Measurements from ENCODE around the gene LEFTY2.
"Not testable (repeated sequence)": the region's sequence is repeated elsewhere in the genome, so short reads cannot be mapped to it uniquely, and the experiment has no call there.

Gene LEFTY2

GRCh38 chr1:225953315-225953714, 12.3 kb upstream of the LEFTY2 start:
- DNase-seq (ENCODE audit: low spot score), result no peak

- no peak for DNase-seq (ENCODE audit: low spot score)
Measured at GRCh38 chr1:225950905-225951497, 10.0 kb upstream of the LEFTY2 start.

GRCh38 chr1:225949041-225949440, 8.0 kb upstream of the LEFTY2 start:
- no peak for DNase-seq (ENCODE audit: low spot score)

GRCh38 chr1:225946803-225947202, 5.8 kb upstream of the LEFTY2 start:
- no peak for DNase-seq (ENCODE audit: low spot score)

- no peak for DNase-seq (ENCODE audit: low spot score)
Measured at GRCh38 chr1:225946082-225946620, 5.1 kb upstream of the LEFTY2 start.

- no peak for DNase-seq (ENCODE audit: low spot score)
Measured at GRCh38 chr1:225945564-225945963, 4.5 kb upstream of the LEFTY2 start.

- DNase-seq (ENCODE audit: low spot score), result no peak
Measured at GRCh38 chr1:225944951-225945350, 3.9 kb upstream of the LEFTY2 start.

- no peak for DNase-seq (ENCODE audit: low spot score)
Measured at GRCh38 chr1:225944387-225944786, 3.4 kb upstream of the LEFTY2 start.

GRCh38 chr1:225943582-225943981, 2.6 kb upstream of the LEFTY2 start:
- no peak for DNase-seq (ENCODE audit: low spot score)

- no peak for DNase-seq (ENCODE audit: low spot score)
Measured at GRCh38 chr1:225942574-225942973, 1.6 kb upstream of the LEFTY2 start.

- DNase-seq (ENCODE audit: low spot score), result no peak
Measured at GRCh38 chr1:225941942-225942222, 862 bp upstream of the LEFTY2 start.

- no peak for DNase-seq (ENCODE audit: low spot score)
Measured at GRCh38 chr1:225940385-225941151, 452 bp downstream of the LEFTY2 start.

GRCh38 chr1:225939939-225940310, 1.1 kb downstream of the LEFTY2 start:
- not testable (repeated sequence) for DNase-seq (ENCODE audit: low spot score)

GRCh38 chr1:225939097-225939938, 1.7 kb downstream of the LEFTY2 start:
- DNase-seq (ENCODE audit: low spot score), result peak; percentile 61

GRCh38 chr1:225937048-225937968, 3.7 kb downstream of the LEFTY2 start:
- DNase-seq (ENCODE audit: low spot score), result no peak

GRCh38 chr1:225936523-225936922, 4.5 kb downstream of the LEFTY2 start:
- DNase-seq (ENCODE audit: low spot score), result no peak

- DNase-seq (ENCODE audit: low spot score), result not testable (repeated sequence)
Measured at GRCh38 chr1:225936086-225936485, 4.9 kb downstream of the LEFTY2 start.

- no peak for DNase-seq (ENCODE audit: low spot score)
Measured at GRCh38 chr1:225934711-225935110, 6.3 kb downstream of the LEFTY2 start.

- no peak for DNase-seq (ENCODE audit: low spot score)
Measured at GRCh38 chr1:225933072-225933471, 7.9 kb downstream of the LEFTY2 start.

- DNase-seq (ENCODE audit: low spot score), result no peak
Measured at GRCh38 chr1:225931270-225932136, 9.5 kb downstream of the LEFTY2 start.

- DNase-seq (ENCODE audit: low spot score), result no peak
Measured at GRCh38 chr1:225930566-225930965, 10.5 kb downstream of the LEFTY2 start.
